Measurements from ENCODE around the gene TMEM132D.
"Not testable (repeated sequence)": the region's sequence is repeated elsewhere in the genome, so short reads cannot be mapped to it uniquely, and the experiment has no call there.

- not testable (repeated sequence) for TF ChIP-seq EZH2 (IDR thresholded peaks at IDR 0.05; ENCODE audit: insufficient read depth, poor library complexity, severe bottlenecking); EZH2phosphoT487 (IDR thresholded peaks at IDR 0.05; ENCODE audit: insufficient read depth, low read depth)
Observed at GRCh38 chr12:129538724-129539335, 365.0 kb downstream of the TMEM132D start.

Measured in GM23248 (cell line).